Activated CD4-positive, alpha-beta T cell treated with anti-CD3 and anti-CD28 coated beads, Interleukin-2, amount 10 ng/mL, durations not matched to agents 7 days and 5 days (primary cell): ENCODE results near the gene NPY1R. TPM values are rescaled to one million over a fixed set of nuclear protein-coding genes. Genes with fewer than 3 reads are reported as not detected.

Experiments used
- CTCF ChIA-PET: fragments of 350-600 bp; sonication (Branson Sonifier 250); formaldehyde crosslinking; loops from one replicate; lab custom pipeline; 2021; ENCODE audit warnings: antibody characterized with exemption; lab: Charles Lee
- POLR2A ChIA-PET: fragments of 350-600 bp; sonication (Branson Sonifier 250); formaldehyde crosslinking; loops from one replicate; lab custom pipeline; 2021; ENCODE audit warnings: antibody characterized with exemption; lab: Charles Lee
- DNase-seq: peaks from one replicate; pipeline ENCODE4 v3.0.0-alpha.2; 2020
- H3K27ac Mint-ChIP-seq: one replicate; pipeline ENCODE4 v1.8.0; 2021; ENCODE audit warnings: mild to moderate bottlenecking, moderate library complexity, mixed read lengths
- H3K27me3 Mint-ChIP-seq: one replicate; pipeline ENCODE4 v1.8.0; 2021; ENCODE audit warnings: mixed read lengths
- H3K36me3 Mint-ChIP-seq: one replicate; pipeline ENCODE4 v1.8.0; 2021; ENCODE audit warnings: low read depth, mixed read lengths
- H3K4me1 Mint-ChIP-seq: one replicate; pipeline ENCODE4 v1.8.0; 2021; ENCODE audit warnings: mixed read lengths
- H3K4me3 Mint-ChIP-seq: one replicate; pipeline ENCODE4 v1.8.0; 2021; ENCODE audit warnings: mild to moderate bottlenecking, moderate library complexity, mixed read lengths
- H3K9me3 Mint-ChIP-seq: one replicate; pipeline ENCODE4 v1.8.0; 2021; ENCODE audit warnings: mixed read lengths
- total RNA-seq, 2 experiments: library from RNA; stranded (reverse); gene quantifications; one replicate each; pipeline ENCODE4 v1.2.3, GENCODE V29; 2021

Gene NPY1R
- total RNA-seq = not detected

GRCh38 chr4:163332526-163333406 lies at the start of gene NPY1R:
Gene NPY1R, minus strand, starts transcription at chr4:163332596. Its CDS starts 6,042 bp downstream, at chr4:163326554.
- ChIA-PET CTCF (interaction anchor here (0.7 kb wide), 1 partner anchor 11 kb away, joined by 3 read pairs; no protein-coding TSS in a partner anchor), POLR2A (no interaction called here)
- peak within 1 kb of the TSS; percentile 53 for H3K4me3 Mint-ChIP-seq
- no peaks in the 10 kb centered on the region for H3K36me3 Mint-ChIP-seq
- DNase-seq = peak; percentile 35
- peaks cover 49% of the 10 kb centered on the region for H3K27me3 Mint-ChIP-seq
- H3K27ac Mint-ChIP-seq = no peak within 1 kb of the TSS
- peaks cover 13% of the 10 kb centered on the region for H3K4me1 Mint-ChIP-seq
- no peaks in the 10 kb centered on the region for H3K9me3 Mint-ChIP-seq

GRCh38 chr4:163380703-163381102 lies 48.3 kb upstream of the NPY1R start:
- Mint-ChIP-seq H3K36me3 (no peaks in the 10 kb centered on the region), H3K27me3 (peaks cover 2% of the 10 kb centered on the region), H3K27ac (no peak overlapping the region), H3K4me1 (no peaks in the 10 kb centered on the region), H3K4me3 (no peak overlapping the region), H3K9me3 (no peaks in the 10 kb centered on the region)
- ChIA-PET POLR2A (no interaction called here), CTCF (no interaction called here)
- DNase-seq = no peak

- POLR2A ChIA-PET = no interaction called here
- no peak for DNase-seq
- Mint-ChIP-seq H3K9me3 (no peaks in the 10 kb centered on the region), H3K4me3 (no peak overlapping the region), H3K27me3 (peaks cover 2% of the 10 kb centered on the region), H3K36me3 (no peaks in the 10 kb centered on the region), H3K27ac (no peak overlapping the region), H3K4me1 (no peaks in the 10 kb centered on the region)
- CTCF ChIA-PET = no interaction called here
These were observed 46.3 kb upstream of the NPY1R start for GRCh38 chr4:163378661-163379060.

- CTCF ChIA-PET = no interaction called here
These were observed 39.6 kb upstream of the NPY1R start for GRCh38 chr4:163372029-163372428.

GRCh38 chr4:163367651-163368050 lies 35.3 kb upstream of the NPY1R start:
- H3K9me3 Mint-ChIP-seq = no peaks in the 10 kb centered on the region
- H3K36me3 Mint-ChIP-seq = no peaks in the 10 kb centered on the region
- POLR2A ChIA-PET = no interaction called here
- no peaks in the 10 kb centered on the region for H3K4me1 Mint-ChIP-seq
- DNase-seq = no peak
- CTCF ChIA-PET = no interaction called here
- no peak overlapping the region for H3K27ac Mint-ChIP-seq
- H3K4me3 Mint-ChIP-seq = no peak overlapping the region
- peaks cover 6% of the 10 kb centered on the region for H3K27me3 Mint-ChIP-seq

More at GRCh38 chr4:163372029-163372428, 39.6 kb upstream of the NPY1R start:
- no peaks in the 10 kb centered on the region for H3K4me1 Mint-ChIP-seq
- H3K27ac Mint-ChIP-seq = no peak overlapping the region
- H3K36me3 Mint-ChIP-seq = no peaks in the 10 kb centered on the region
- no peak for DNase-seq
- peaks cover 7% of the 10 kb centered on the region for H3K27me3 Mint-ChIP-seq
- POLR2A ChIA-PET = no interaction called here
- no peak overlapping the region for H3K4me3 Mint-ChIP-seq
- no peaks in the 10 kb centered on the region for H3K9me3 Mint-ChIP-seq

- no peaks in the 10 kb centered on the region for H3K9me3 Mint-ChIP-seq
- ChIA-PET POLR2A (no interaction called here), CTCF (no interaction called here)
- no peaks in the 10 kb centered on the region for H3K4me1 Mint-ChIP-seq
- no peak overlapping the region for H3K4me3 Mint-ChIP-seq
- no peaks in the 10 kb centered on the region for H3K36me3 Mint-ChIP-seq
- H3K27ac Mint-ChIP-seq = no peak overlapping the region
- DNase-seq = no peak
- peaks cover 3% of the 10 kb centered on the region for H3K27me3 Mint-ChIP-seq
These were observed 23.7 kb upstream of the NPY1R start for GRCh38 chr4:163356104-163356503.

GRCh38 chr4:163353054-163353453 lies 20.7 kb upstream of the NPY1R start:
- ChIA-PET POLR2A (no interaction called here), CTCF (no interaction called here)
- Mint-ChIP-seq H3K4me3 (no peak overlapping the region), H3K27me3 (peaks cover 5% of the 10 kb centered on the region), H3K4me1 (no peaks in the 10 kb centered on the region), H3K9me3 (no peaks in the 10 kb centered on the region), H3K27ac (no peak overlapping the region), H3K36me3 (no peaks in the 10 kb centered on the region)
- DNase-seq = no peak

- no peaks in the 10 kb centered on the region for H3K9me3 Mint-ChIP-seq
- H3K36me3 Mint-ChIP-seq = no peaks in the 10 kb centered on the region
- ChIA-PET CTCF (no interaction called here), POLR2A (no interaction called here)
- no peaks in the 10 kb centered on the region for H3K4me1 Mint-ChIP-seq
- H3K27me3 Mint-ChIP-seq = peaks cover 16% of the 10 kb centered on the region
- no peak overlapping the region for H3K4me3 Mint-ChIP-seq
- H3K27ac Mint-ChIP-seq = no peak overlapping the region
- DNase-seq = no peak
These were observed 18.3 kb upstream of the NPY1R start for GRCh38 chr4:163350672-163351071.

GRCh38 chr4:163344147-163345125 lies 12.0 kb upstream of the NPY1R start:
- no peaks in the 10 kb centered on the region for H3K36me3 Mint-ChIP-seq
- H3K9me3 Mint-ChIP-seq = no peaks in the 10 kb centered on the region
- ChIA-PET CTCF (no interaction called here), POLR2A (no interaction called here)
- H3K4me3 Mint-ChIP-seq = no peak overlapping the region
- no peak overlapping the region for H3K27ac Mint-ChIP-seq
- H3K27me3 Mint-ChIP-seq = peaks cover 39% of the 10 kb centered on the region
- no peak for DNase-seq
- H3K4me1 Mint-ChIP-seq = no peaks in the 10 kb centered on the region

GRCh38 chr4:163343604-163344146 lies 11.3 kb upstream of the NPY1R start, which contains the start of gene NPY5R:
Gene NPY5R, plus strand, starts transcription at chr4:163343892. Its CDS starts 6,382 bp downstream, at chr4:163350274.
- Mint-ChIP-seq H3K4me3 (no peak within 1 kb of the TSS), H3K36me3 (no peaks in the 10 kb centered on the region), H3K27ac (no peak within 1 kb of the TSS), H3K27me3 (peaks cover 47% of the 10 kb centered on the region), H3K9me3 (no peaks in the 10 kb centered on the region), H3K4me1 (no peaks in the 10 kb centered on the region)
- ChIA-PET CTCF (no interaction called here), POLR2A (no interaction called here)
- DNase-seq = no peak

- CTCF ChIA-PET = no interaction called here
- no peaks in the 10 kb centered on the region for H3K36me3 Mint-ChIP-seq
- peaks cover 13% of the 10 kb centered on the region for H3K4me1 Mint-ChIP-seq
- DNase-seq = no peak
- H3K9me3 Mint-ChIP-seq = no peaks in the 10 kb centered on the region
- H3K27ac Mint-ChIP-seq = no peak overlapping the region
- POLR2A ChIA-PET = no interaction called here
- H3K4me3 Mint-ChIP-seq = no peak overlapping the region
- H3K27me3 Mint-ChIP-seq = peaks cover 48% of the 10 kb centered on the region
These were observed 3.0 kb upstream of the NPY1R start for GRCh38 chr4:163335384-163335783.

- peaks cover 13% of the 10 kb centered on the region for H3K4me1 Mint-ChIP-seq
- no peaks in the 10 kb centered on the region for H3K9me3 Mint-ChIP-seq
- ChIA-PET POLR2A (no interaction called here), CTCF (no interaction called here)
- peak overlapping the region; percentile 53 for H3K4me3 Mint-ChIP-seq
- DNase-seq = no peak
- peaks cover 52% of the 10 kb centered on the region for H3K27me3 Mint-ChIP-seq
- no peaks in the 10 kb centered on the region for H3K36me3 Mint-ChIP-seq
- no peak overlapping the region for H3K27ac Mint-ChIP-seq
These were observed 593 bp downstream of the NPY1R start for GRCh38 chr4:163331629-163332376.
